HG02943 (cell line): Measurements from ENCODE around the gene EIF1.
"Not testable (repeated sequence)": the region's sequence is repeated elsewhere in the genome, so short reads cannot be mapped to it uniquely, and the experiment has no call there.

Source experiments
- ATAC-seq: cut with Tn5 transposase; IDR thresholded peaks from one replicate; pipeline ENCODE4 v1.9.1; 2021; ENCODE audit warnings: mild to moderate bottlenecking, low read depth, moderate library complexity; ENCODE audit not compliant: unreplicated experiment

The EIF1 gene

DNA sequence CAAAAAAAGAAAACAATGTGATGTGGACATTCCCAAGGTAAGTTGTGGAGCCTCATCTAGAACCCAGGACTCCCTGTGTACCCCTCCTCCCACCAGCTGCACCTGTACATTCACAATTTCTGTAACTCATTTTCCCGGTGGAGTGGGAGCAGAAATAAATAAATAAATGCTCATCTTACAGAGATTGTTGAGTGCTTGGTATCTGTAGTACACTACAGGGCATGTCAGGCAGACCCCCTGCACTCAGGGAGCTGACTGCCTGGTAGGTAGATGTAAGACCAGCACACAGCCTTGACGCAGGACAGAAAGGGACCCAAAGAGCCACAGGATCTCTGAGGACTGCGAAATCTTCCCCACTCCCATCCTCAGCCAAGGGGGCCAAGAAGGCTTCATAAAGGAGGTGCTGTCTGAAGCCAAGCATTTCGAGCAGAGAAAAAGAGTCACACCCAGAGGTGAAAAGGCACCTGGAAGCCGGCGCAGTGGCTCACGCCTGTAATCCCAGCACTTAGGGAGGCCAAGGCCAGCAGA, 6.5 kb downstream of the EIF1 start:
- no peak for ATAC-seq

DNA sequence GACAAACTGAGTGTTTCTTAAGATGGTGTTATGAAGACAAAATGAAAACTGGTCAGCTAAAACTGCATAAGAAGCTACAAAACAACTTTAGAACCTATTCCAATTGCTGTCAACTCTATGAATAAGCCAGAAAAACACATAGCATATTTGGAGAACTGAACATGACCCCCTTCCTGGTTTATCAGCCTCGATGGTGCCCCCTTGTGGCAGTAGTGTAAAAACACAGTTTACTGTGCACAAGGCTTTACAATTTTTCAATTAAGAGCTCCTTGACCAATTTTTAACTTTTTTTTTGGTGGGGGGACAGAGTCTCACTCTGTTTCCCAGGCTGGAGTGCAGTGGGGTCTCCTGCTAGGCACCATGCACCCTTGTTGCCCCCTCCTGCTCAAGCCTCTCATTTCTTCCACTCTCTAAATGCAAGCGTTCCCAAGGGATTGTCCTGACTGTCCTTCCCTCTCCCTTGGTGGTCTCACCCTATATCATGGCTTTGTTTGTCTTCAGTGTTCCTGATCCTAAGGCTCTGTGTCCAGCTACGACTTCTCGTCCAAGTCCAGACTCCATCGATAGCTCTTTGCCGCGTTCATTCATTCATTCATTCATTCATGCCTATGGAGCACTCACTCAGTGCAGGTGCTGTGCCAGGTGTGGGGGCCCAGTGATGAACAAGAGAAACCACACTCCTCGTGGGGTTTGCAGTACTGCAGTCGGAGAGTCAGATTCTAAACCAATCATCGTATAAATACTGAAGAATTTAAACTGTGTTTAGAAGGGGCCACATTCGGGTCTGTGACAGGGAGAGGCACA, 7.5 kb downstream of the EIF1 start:
- no peak for ATAC-seq

DNA sequence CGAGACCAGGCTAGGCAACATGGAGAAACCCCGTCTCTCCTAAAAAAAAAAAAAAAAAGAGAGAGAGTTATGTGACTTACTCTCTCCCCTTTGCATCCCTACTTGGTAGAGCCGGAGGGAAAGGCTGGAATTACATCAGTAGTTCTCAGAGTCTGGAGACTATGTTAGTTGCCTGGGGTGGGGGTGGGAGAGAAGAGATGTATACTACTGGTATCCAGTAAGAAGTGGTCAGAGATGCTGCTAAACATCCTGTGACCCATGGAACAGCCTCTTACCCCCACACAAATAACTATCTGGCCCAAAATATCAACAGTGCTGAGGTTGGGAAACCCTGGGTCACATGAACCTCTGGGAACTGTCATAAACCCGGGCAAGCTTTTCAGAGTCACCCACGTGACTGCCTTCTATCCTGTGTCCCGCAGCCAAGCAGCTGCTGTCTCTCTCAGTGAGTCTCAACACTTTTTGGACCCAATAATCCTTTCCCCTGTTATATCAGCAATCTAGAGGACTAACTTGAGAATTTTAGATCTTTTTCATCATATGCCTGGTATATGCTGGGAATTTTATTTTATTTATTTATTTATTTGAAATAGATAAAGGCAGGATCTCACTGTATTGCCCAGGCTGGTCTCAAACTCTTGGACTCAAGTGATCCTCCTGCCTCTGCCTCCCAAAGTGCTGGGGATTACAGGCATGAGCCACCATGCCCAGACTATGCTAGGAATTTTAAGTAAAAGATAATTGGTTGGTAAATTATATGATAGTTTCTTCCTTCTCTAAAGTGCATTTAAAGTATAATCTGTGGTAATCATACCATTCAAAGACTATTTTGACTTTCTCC, 8.7 kb downstream of the EIF1 start:
- no peak for ATAC-seq

DNA sequence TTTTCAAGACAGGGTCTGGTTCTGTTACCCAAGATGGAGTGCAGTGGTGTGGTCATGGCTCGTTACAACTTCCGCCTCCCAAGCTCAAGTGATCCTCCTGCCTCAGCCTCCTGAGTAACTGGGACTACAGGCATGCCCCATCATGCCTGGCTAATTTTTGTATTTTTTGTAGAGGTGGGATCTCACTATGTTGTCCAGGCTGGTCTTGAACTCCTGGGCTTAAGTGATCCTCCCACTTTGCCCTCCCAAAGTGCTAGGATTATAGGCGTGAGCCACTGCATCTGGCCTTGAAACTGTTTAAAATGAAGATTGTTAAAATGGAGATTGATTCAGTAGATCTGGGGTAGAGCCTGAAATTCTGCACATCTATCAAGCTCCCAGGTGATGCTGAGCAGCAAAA, 12.2 kb downstream of the EIF1 start:
- ATAC-seq = not testable (repeated sequence)

DNA sequence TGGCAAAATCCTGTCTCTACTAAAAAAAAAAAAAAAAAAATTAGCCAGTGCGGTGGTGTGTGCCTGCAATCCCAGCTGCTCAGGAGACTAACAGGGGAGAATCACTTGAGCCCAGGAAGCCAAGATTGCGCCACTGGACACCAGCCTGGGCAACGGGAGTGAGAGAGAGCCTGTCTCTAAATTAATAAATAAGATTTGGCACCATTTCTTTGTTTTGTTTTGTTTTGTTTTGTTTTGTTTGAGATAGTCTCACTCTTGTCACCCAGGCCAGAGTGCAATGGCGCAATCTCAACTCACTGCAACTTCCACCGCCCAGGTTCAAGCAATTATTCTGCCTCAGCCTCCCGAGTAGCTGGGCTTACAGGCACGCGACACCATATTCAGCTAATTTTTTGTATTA, 14.0 kb downstream of the EIF1 start:
- ATAC-seq = no peak

DNA sequence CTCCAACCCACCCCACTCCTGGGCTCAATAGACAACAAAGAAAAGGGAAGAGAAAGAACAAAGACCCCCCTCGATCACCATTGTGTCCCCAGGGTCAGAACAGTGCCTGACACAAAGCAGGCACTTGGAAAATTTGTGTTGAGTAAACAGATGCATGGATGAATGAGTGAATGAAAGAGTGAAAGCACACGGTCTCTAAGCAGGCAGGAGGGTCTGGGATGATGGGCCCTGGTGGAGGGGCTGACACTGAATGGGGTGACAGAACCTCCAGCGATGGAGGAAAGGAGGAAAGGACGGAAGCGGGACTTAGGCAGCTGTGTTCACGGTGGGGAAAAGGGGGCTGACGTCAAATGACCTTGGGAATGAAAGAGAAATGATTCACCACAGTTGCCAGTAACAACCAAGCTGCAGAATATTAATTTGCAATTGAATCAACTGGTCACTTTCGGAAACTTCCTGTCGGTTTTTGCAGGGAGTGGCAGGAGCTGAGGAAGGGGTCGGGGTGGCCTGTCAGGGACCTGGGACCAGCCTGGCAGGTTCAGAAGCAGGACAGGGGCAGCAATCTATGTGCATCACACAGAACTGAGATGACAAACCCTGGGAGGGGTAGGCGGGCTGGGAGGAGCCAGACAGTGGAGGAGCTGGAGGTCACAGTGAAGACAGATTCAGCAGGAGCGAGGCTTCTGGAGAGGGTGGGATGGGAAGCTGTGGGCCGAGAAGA, 16.7 kb downstream of the EIF1 start:
- ATAC-seq = no peak

DNA sequence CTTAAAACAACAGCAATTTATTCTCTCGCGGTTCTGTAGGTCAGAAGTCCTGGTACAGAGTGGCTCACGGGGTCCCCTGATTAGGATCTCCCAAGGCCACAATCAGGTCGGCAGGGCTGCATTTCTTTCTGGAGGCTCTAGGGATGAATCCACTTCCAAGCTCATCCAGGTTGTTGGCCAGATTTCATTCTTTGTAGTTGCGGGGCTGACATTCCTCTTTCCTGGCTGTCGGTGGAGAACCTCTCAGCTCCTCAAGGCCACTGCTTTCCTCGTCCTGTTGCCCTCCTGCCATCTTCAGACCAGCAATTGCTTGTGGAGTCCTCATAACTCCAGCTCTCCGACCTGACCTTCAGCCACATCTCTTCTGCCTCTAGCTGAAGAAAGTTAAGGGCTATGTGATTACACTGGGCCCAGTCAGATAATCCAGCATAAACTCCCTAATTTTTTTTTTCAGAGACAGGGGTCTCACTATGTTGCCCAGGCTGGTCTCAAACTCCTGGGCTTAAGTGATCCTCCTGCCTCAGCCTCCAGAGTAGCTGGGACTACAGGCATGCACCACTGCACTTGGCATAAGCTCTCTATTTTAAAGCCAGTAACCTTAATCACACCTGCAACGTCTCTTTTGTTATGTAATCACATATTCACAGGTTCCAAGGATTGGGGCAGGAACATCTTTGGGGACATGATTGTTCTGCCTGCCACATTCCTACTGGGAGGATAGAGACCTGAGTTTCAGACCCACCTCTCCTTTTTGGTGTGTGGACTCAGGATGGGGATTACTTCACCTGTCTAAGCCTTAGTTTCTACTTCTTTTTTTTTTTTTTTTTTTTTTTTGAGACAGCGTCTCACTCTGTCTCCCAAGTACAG, 19.4 kb downstream of the EIF1 start:
- ATAC-seq = no peak

DNA sequence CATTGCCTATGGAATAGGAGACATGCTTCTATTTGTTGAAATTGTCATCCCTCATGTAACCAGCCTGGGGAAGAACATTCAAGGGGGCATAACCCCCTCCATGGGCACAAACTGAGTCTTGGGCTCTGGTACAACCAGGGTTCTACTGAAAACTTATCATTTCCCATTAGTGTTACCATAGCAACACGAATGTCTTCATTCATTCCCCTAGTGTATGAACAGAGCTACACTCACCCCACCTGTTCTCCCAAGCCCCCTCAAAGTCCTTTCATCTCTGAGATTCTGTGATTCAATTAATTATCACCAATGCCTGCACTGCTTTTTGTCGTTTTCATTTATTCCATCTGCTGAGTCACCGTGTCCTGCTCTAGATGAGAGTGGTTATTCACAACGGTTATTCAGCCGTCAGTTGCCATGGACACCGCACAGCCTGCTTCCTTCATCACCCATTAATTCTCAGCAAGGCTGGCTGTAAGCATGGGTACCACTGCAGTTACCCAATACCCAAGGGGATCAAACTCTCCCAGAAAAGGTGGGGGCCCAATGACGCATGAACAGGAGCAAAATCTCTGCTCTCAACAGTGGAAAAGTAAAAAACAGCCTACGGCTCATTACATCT, 21.9 kb downstream of the EIF1 start:
- no peak for ATAC-seq

DNA sequence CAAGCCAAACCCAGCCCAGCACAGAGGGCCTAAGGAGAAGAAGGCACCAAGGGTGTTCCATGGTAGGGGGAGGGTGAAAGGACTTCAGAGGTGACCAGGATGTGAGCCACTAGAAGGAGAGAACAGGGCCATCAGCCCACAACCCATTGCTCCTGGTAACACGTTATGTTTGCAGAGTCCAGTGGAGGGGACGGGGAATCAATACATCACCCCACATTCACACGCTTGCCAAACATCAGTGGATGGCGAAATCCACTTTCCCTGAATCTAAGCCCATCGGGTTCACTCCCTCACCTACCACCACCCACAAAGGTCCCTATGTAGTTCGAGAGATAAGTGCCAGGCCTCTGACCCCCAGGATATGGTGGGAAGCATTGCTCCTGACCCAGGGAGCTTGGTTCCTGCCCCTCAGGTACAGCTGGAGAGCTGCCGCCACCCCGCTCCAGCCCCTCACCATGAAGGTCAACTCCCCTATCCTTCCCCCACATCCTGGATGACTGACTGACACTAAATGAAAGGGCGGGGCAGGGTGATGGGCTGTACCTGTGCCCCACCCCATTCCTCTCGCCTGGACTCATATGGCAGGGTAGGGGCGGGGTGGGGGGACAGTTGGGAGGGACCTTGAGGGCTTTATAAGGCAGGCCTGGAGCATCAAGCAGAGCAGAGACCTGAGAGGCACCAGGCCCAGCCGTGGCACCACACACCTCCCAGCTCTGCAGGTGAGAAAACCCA, 23.1 kb downstream of the EIF1 start, which contains the start of gene GAST:
GAST (plus strand) TSS at position 663 of the 732 bp plus-strand sequence. CDS start 3,106 bp downstream, outside the sequence.
- no peak for ATAC-seq

DNA sequence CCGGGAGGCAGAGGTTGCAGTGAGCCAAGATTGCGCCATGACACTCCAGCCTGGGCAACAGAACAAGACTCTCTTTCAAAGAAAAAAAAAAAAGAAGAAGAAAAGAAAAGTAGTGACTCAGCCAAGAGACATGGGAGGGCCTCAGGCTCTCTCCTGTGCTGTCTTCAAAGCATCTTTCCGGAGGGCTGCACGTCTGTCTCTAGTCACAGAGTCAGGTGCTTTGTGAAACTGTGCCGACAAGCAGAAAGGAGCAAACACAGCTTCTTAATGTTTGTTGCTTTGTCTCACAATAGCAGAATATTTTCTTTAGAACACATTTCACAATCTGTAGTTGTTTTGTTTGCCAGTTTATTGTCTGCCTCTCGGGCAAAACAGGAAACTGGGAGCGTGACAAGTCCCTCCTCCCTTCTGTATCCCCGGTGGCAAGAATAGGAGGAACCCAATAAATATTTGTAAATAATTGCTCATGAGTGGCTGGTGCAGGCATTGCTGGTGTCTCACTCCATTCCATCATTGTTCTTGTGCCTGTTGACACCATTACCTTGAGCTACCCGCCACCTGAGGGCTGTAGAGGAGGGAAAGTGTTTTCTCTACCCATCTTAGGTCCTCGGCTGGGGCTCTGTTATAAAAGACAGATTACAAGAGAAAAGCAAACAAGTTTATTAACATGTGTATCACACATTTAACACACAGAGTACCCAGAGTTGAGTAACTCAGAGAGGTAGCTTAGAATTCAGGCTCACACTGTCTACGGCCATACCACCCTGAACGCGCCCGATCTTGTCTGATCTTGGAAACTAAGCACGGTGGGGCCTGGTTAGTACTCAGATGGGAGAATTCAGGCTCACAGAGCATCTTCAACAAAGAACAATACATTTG, 29.0 kb downstream of the EIF1 start:
- ATAC-seq = no peak

DNA sequence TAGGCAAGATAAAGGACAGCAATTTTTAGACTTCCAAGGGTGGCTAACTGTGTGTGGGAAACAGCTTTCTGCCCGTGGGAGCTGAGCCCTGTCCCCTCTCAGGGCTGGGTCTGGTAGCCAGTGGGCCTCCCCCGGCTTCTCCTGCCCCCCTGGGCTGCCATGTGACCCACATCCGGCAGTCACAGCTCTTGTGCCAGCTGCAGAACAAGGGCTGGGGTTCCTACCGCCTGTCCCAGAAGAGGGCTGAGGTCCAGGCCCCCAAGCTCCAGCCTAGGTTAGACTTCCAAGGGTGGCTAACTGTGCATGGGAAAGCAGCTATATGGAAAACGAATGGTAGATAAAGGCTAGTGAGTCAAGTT, 29.6 kb downstream of the EIF1 start:
- ATAC-seq = no peak

DNA sequence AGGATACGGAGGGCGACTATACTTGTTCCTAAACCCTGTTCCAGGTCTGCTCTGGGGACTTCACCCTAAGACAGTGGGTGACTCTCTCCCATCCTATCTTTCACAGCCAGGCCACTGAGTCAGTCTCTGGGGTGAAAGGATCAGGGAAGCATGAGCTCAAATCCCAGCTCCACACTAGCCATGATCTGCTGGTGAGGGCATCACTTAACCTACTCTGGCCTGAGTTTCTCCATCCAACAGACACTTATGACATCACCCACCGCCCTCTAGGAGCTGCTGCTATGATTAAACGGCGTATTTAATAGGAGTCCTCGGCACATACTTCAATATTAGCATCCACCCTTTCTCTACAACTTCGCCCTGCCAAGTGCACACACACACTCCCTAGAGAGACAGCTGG, 33.5 kb downstream of the EIF1 start:
- ATAC-seq = no peak

DNA sequence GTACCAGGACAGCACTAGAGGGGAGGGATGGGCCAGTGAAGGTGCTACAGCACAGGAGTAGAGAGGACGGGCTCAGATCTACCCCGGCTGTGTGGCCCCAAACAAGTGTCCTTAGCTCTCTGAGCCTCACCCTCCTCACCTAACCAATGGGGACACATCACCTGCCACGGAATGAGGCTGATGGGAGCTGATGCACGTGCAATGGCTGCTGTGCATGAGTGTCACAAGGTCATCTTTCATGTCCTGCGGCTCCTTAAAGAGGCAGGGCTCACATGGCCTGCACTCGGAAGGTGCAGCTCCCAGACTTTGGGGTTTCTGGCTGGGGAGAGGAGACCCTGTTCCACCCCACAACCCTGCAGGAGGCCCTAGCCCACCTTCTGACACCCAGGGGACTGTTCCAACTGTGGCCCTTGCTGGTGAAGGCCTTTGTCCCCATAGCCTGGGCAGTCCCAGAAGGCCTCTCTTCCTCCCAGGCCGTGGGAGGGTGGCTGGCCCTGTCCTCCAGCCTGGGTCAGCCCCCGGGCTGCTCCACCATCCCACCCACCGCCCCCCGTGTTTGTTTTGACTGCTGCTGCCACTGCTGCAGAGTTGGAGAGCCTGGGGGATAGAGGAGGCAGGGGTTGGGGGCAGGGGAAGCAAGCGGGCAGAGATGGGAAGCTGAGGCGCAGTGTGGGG, 35.3 kb downstream of the EIF1 start:
- no peak for ATAC-seq

DNA sequence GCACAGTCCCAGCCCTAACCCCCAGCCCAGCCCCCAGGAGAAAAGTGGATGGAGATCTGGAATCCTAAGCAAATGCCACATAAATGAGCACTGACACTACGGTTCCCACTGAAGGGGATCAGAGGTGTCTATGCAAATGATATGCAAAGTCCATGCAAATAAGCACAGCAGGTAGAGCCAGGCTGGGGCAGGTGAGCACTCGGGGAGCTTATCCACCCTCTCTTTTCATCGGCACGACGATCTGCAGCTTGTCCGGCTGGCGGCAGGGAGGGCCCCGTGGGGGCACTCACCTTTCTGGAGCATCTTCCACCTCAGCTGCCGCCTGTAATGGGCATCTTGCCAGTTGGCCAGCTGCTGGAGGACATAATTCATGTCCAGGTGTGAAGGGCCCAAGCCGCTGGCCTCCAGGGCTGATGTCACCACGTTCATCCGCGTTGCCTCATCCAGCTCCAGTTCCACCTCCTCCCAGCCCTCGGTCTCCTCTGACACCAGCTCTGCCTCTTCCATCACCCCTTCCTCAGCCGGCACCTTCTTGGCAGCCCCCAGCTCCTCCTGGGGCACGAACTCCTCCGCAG, 35.9 kb downstream of the EIF1 start:
- no peak for ATAC-seq

DNA sequence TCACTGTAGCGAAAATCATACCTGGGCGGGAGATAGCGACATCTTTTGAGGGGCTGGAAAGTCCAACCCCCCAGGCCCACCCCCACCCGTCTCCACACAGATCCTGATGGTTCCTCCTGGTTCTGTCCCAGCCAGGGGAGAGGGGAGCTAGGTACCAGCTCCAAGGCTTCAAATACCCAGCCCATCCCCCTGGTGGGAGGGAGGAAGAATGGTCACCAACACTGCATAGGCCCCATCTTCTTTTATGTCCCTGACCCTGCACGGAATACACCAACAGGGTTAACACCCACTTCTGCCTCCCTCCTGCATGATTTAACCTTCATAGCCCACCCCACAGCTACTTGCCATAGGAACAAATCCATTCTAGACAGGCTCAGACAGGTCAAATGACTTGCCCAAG, 36.4 kb downstream of the EIF1 start:
- no peak for ATAC-seq

DNA sequence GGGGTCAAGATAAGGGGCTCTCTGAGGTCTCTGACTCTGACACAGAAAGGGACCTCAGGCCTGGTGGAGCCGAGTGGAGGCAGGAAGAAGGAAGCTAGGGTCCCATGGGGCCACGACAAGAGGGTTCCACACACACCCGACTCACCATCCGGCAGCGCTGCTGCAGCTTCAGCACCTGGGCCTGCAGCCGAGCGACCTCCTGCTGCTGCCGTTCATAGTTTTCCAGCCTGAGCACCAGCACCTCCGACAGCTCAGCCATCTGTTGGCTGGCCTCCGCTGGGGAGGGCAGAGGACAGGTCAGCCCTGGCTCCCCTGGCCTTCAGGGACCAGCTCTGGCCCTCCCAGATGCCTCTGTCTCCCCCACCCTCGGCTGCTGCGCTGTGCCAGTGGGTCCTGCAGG, 39.4 kb downstream of the EIF1 start:
- no peak for ATAC-seq

DNA sequence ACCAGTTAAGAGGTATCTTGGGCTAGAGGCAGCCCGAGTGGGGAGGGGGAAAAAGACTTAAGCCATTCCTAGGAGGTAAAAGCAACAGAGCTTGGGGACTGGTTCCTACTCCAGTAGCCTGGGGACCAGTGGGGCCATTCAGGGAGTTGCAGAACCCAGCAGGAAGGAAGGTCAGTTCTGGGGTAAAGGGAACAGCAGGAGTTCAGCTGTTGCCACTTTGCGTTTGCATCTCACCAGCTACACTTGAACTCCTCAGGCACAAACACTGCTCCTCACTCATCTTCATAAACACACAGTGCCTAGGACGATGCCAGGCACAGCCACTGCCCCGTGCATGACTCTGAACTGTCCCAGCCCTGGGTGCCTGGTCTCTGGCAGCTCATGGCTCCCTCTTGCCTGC, 41.8 kb downstream of the EIF1 start:
- ATAC-seq = no peak
